Osteocyte (in vitro differentiated cells): Measurements from ENCODE around the gene STRADB. TPM values are rescaled to one million over a fixed set of nuclear protein-coding genes. Genes with fewer than 3 reads are reported as not detected.

Source experiments
- DNase-seq: peaks from one replicate; pipeline ENCODE4 v3.0.0; 2021; ENCODE audit warnings: mixed read lengths; ENCODE audit not compliant: unreplicated experiment; ENCODE audit errors: extremely low spot score
- H3K27ac Mint-ChIP-seq: one replicate; pipeline ENCODE4 v1.8.0; 2021; ENCODE audit warnings: mild to moderate bottlenecking, mixed read lengths; ENCODE audit not compliant: unreplicated experiment
- H3K27me3 Mint-ChIP-seq: one replicate; pipeline ENCODE4 v1.8.0; 2021; ENCODE audit warnings: mixed read lengths; ENCODE audit not compliant: unreplicated experiment
- H3K36me3 Mint-ChIP-seq: one replicate; pipeline ENCODE4 v1.8.0; 2021; ENCODE audit warnings: mixed read lengths; ENCODE audit not compliant: unreplicated experiment
- H3K4me1 Mint-ChIP-seq: one replicate; pipeline ENCODE4 v1.8.0; 2021; ENCODE audit warnings: mixed read lengths; ENCODE audit not compliant: unreplicated experiment
- H3K4me3 Mint-ChIP-seq: one replicate; pipeline ENCODE4 v1.8.0; 2021; ENCODE audit warnings: mild to moderate bottlenecking, moderate library complexity, mixed read lengths; ENCODE audit not compliant: unreplicated experiment
- H3K9me3 Mint-ChIP-seq: one replicate; pipeline ENCODE4 v1.8.0; 2021; ENCODE audit warnings: mixed read lengths; ENCODE audit not compliant: unreplicated experiment
- CTCF ChIP-seq: fragments of 200-600 bp; sonication (generic); IDR thresholded peaks from 2 replicates; pipeline ENCODE4 v1.5.0; 2021; ENCODE audit warnings: antibody characterized with exemption, mild to moderate bottlenecking, moderate library complexity
- total RNA-seq: library from RNA; stranded (reverse); gene quantifications from 2 replicates; pipeline ENCODE4 v1.2.1, GENCODE V29; 2021

The STRADB gene
- total RNA-seq, 1 donor from 2014 or later = 18.5 TPM

DNA sequence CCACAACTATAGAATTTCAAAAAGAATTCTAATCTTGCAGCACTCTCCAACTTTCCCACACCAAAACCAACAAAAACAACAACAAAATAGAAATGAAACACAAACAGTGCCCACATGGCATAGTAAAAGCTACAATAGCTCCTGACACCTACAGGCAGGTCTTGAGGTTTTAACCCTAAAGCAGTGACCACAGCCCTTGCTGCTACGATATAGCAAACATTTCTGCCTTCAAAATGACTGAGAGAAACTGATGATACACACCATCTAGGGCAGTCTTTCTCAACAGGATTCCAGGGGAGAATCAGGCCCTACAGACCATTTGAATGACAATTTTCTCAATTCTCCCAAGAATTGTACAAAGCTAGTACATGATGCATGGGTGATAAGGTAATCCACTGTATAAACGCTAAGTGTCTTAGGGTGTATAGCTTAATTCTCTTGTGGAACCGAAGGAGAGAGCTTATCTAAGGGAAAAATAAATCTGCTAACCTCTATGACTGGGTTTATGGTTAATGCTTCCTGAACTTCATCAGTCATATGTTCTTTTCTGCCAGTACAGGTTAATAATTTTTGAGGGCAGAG is 46.8 kb upstream of the STRADB start:
- DNase-seq = no peak
- Mint-ChIP-seq H3K4me1 (peaks cover 27% of the 10 kb centered on the region), H3K36me3 (peaks cover 5% of the 10 kb centered on the region), H3K27ac (no peak overlapping the region), H3K27me3 (no peaks in the 10 kb centered on the region), H3K9me3 (no peaks in the 10 kb centered on the region), H3K4me3 (no peak overlapping the region)
- TF ChIP-seq CTCF = no peak

- Mint-ChIP-seq H3K27me3 (no peaks in the 10 kb centered on the region), H3K4me3 (no peak overlapping the region), H3K36me3 (peaks cover 3% of the 10 kb centered on the region), H3K9me3 (no peaks in the 10 kb centered on the region), H3K27ac (no peak overlapping the region), H3K4me1 (peaks cover 28% of the 10 kb centered on the region)
- DNase-seq = no peak
- no peak for TF ChIP-seq CTCF
Measured at GRCh38 chr2:201406077-201406662, 45.4 kb upstream of the STRADB start.

- TF ChIP-seq CTCF = no peak
- DNase-seq = no peak
- H3K9me3 Mint-ChIP-seq = no peaks in the 10 kb centered on the region
- no peak overlapping the region for H3K4me3 Mint-ChIP-seq
- peaks cover 11% of the 10 kb centered on the region for H3K36me3 Mint-ChIP-seq
- no peak overlapping the region for H3K27ac Mint-ChIP-seq
- H3K27me3 Mint-ChIP-seq = no peaks in the 10 kb centered on the region
- H3K4me1 Mint-ChIP-seq = peaks cover 34% of the 10 kb centered on the region
Measured at GRCh38 chr2:201407265-201407664, 44.3 kb upstream of the STRADB start.

- Mint-ChIP-seq H3K4me3 (no peak overlapping the region), H3K27me3 (no peaks in the 10 kb centered on the region), H3K4me1 (peaks cover 26% of the 10 kb centered on the region)
Measured at GRCh38 chr2:201408931-201409330, 42.6 kb upstream of the STRADB start.

More at GRCh38 chr2:201408931-201409330, 42.6 kb upstream of the STRADB start:
- Mint-ChIP-seq H3K36me3 (peaks cover 12% of the 10 kb centered on the region), H3K9me3 (no peaks in the 10 kb centered on the region), H3K27ac (no peak overlapping the region)
- TF ChIP-seq CTCF = no peak
- no peak for DNase-seq
